NCI-H1694 (cell line): Measurements from ENCODE around the gene ODAD3.

Experiments
- DNase-seq: peaks from one replicate; lab custom pipeline; 2025; lab: John Stamatoyannopoulos, UW

ODAD3 gene

GRCh38 chr19:11375143-11375948 is 59.6 kb downstream of the ODAD3 start:
- peak; percentile 23 for DNase-seq

GRCh38 chr19:11374433-11375142 is 60.3 kb downstream of the ODAD3 start, which contains the start of gene SWSAP1:
TSS of gene SWSAP1 (plus strand) at chr19:11374666. CDS start at chr19:11374681, 15 bp downstream.
- peak; percentile 97 for DNase-seq

GRCh38 chr19:11373885-11374432 is 61.0 kb downstream of the ODAD3 start:
- DNase-seq = no peak

- peak; percentile 28 for DNase-seq
Observed at GRCh38 chr19:11373166-11373884, 61.6 kb downstream of the ODAD3 start.

- no peak for DNase-seq
Observed at GRCh38 chr19:11370744-11371143, 64.2 kb downstream of the ODAD3 start.
